Thyroid gland (tissue), 4 donors: ENCODE data around the gene PRKRIP1. TPM values are rescaled to one million over a fixed set of nuclear protein-coding genes. Genes with fewer than 3 reads are reported as not detected.
"Not testable (repeated sequence)": the region's sequence is repeated elsewhere in the genome, so short reads cannot be mapped to it uniquely, and the experiment has no call there.

ENCODE experiments used
- DNase-seq, 2 donors: peaks; one replicate each; pipeline ENCODE4 v3.0.0-alpha.2; 2019
- H3K27ac ChIP-seq, 3 donors: fragments of 200-600 bp; sonication (generic); 1 replicate in 2 of 3; 2 replicates in 1 of 3; pipeline ENCODE4 v1.5.1; 2016 to 2019; ENCODE audit warnings: mild to moderate bottlenecking in 1 of 3, moderate library complexity in 1 of 3
- H3K27me3 ChIP-seq: fragments of 200-600 bp; sonication (generic); one replicate; pipeline ENCODE4 v1.5.1; 2019
- H3K36me3 ChIP-seq, 2 donors: fragments of 200-600 bp; sonication (generic); one replicate each; pipeline ENCODE4 v1.5.1; 2016 to 2019
- H3K4me1 ChIP-seq, 2 donors: fragments of 200-600 bp; sonication (generic); one replicate each; pipeline ENCODE4 v1.5.1; 2017 to 2019
- H3K4me3 ChIP-seq, 3 donors: fragments of 200-600 bp; sonication (generic); replicated peaks in 1 of 3; 1 replicate in 2 of 3; 2 replicates in 1 of 3; pipeline ENCODE4 v1.5.1; 2016; ENCODE audit warnings: mild to moderate bottlenecking in 1 of 3
- H3K9me3 ChIP-seq: fragments of 200-600 bp; sonication (generic); one replicate; pipeline ENCODE4 v1.5.1; 2017
- POLR2A ChIP-seq, 2 donors: fragments of 450-650 bp; IDR thresholded peaks; one replicate each; pipeline ENCODE4 v1.6.1; 2017; ENCODE audit warnings: antibody characterized with exemption in 2 of 2, mild to moderate bottlenecking in 2 of 2, moderate library complexity in 1 of 2
- WGBS, 2 donors: methylation state at CpG; one replicate each; pipeline ENCODE4 v1.1.5; 2017; 5-methylcytosine and 5-hydroxymethylcytosine counted together
- intact Hi-C: fragments of 100-400 bp; cut with DNase I; formaldehyde crosslinking; loops from one replicate; pipeline ENCODE4 v1.15.1; 2023
- total RNA-seq, 4 donors: library from RNA; depleted of rRNA; stranded (reverse); fragments of >200 nt; gene quantifications; one replicate each; pipeline ENCODE4 v1.2.3, GENCODE V29; 2016
- TF ChIP-seq, protein P1 (sequence below), 6 experiments: fragments of 200-600 bp in 3 of 6; fragments of 450-650 bp in 3 of 6; sonication (generic) in 3 of 6; IDR thresholded peaks; one replicate each; pipeline ENCODE4 v1.5.1; 2016 to 2019; ENCODE audit warnings: antibody characterized with exemption in 6 of 6, mild to moderate bottlenecking in 2 of 6, inconsistent platforms in 1 of 6, moderate library complexity in 1 of 6

Gene PRKRIP1
- total RNA-seq = 10 to 100 TPM; 31.8 to 43.7 (median 37.7) TPM

- intact Hi-C loops = loop anchor here (10.0 kb wide), 1 partner anchor 851 kb away; no protein-coding TSS in a partner anchor
- DNase-seq = peak; percentile 89 to 91
- Histone ChIP-seq H3K4me1 (peaks cover 6 to 7% of the 10 kb centered on the region in 2 donors), H3K27ac (peak within 1 kb of the TSS; percentile 77 to 86 (median 78)), H3K27me3 (no peaks in the 10 kb centered on the region), H3K4me3 (peak within 1 kb of the TSS; percentile 49 to 85 (median 70)), H3K9me3 (no peaks in the 10 kb centered on the region), H3K36me3 (peaks cover 7 to 9% of the 10 kb centered on the region in 2 donors)
- 0% methylated on average over 19 to 49 of the region's 59 CpGs for WGBS, 2 donors
- peak in 1 of 2 donors; percentile 72 for TF ChIP-seq POLR2A (IDR thresholded peaks at IDR 0.05)
- TF ChIP-seq, protein P1, sequence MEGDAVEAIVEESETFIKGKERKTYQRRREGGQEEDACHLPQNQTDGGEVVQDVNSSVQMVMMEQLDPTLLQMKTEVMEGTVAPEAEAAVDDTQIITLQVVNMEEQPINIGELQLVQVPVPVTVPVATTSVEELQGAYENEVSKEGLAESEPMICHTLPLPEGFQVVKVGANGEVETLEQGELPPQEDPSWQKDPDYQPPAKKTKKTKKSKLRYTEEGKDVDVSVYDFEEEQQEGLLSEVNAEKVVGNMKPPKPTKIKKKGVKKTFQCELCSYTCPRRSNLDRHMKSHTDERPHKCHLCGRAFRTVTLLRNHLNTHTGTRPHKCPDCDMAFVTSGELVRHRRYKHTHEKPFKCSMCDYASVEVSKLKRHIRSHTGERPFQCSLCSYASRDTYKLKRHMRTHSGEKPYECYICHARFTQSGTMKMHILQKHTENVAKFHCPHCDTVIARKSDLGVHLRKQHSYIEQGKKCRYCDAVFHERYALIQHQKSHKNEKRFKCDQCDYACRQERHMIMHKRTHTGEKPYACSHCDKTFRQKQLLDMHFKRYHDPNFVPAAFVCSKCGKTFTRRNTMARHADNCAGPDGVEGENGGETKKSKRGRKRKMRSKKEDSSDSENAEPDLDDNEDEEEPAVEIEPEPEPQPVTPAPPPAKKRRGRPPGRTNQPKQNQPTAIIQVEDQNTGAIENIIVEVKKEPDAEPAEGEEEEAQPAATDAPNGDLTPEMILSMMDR (IDR thresholded peaks at IDR 0.05) = no peak
Measured at GRCh38 chr7:102395873-102396709, at the start of gene PRKRIP1. TSS of gene PRKRIP1 (plus strand) at chr7:102396363. CDS start at chr7:102396412, 49 bp downstream.

DNA sequence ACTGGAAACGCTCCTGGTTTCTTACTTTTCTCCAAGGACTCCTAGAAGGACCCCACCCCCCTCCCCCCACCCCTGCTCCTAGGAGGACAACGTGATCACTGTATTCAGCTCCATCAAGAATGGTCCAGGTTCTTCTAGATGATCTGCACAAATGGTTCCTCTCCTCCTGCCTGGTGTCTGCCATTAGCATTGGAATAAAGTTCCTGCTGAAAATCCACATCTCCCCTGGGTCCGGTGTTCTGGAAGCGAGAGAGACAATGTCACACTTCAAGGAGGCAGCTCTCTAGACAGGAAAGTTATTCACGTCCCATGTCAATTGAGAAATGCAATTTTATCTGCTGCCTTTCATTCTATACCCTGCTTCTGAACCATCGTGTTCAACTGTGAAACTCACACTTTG is 49.2 kb upstream of the PRKRIP1 start:
- H3K27ac ChIP-seq, H3K36me3 ChIP-seq, H3K27me3 ChIP-seq, H3K4me3 ChIP-seq, H3K4me1 ChIP-seq, intact Hi-C loops, DNase-seq, H3K9me3 ChIP-seq: not testable (repeated sequence)
- 70 to 96% methylated on average over 3 to 4 of the region's 6 CpGs for WGBS, 2 donors

- H3K9me3 ChIP-seq, H3K27me3 ChIP-seq, H3K4me3 ChIP-seq, H3K36me3 ChIP-seq, H3K27ac ChIP-seq, H3K4me1 ChIP-seq, DNase-seq, intact Hi-C loops: not testable (repeated sequence)
- no CpG with 5 or more reads among the region's 6 CpGs for WGBS, 2 donors
Measured at GRCh38 chr7:102356344-102356743, 39.8 kb upstream of the PRKRIP1 start, which contains the start of gene SPDYE6. TSS of gene SPDYE6 (minus strand) at chr7:102356444. CDS start at chr7:102356023, 421 bp downstream.

DNA sequence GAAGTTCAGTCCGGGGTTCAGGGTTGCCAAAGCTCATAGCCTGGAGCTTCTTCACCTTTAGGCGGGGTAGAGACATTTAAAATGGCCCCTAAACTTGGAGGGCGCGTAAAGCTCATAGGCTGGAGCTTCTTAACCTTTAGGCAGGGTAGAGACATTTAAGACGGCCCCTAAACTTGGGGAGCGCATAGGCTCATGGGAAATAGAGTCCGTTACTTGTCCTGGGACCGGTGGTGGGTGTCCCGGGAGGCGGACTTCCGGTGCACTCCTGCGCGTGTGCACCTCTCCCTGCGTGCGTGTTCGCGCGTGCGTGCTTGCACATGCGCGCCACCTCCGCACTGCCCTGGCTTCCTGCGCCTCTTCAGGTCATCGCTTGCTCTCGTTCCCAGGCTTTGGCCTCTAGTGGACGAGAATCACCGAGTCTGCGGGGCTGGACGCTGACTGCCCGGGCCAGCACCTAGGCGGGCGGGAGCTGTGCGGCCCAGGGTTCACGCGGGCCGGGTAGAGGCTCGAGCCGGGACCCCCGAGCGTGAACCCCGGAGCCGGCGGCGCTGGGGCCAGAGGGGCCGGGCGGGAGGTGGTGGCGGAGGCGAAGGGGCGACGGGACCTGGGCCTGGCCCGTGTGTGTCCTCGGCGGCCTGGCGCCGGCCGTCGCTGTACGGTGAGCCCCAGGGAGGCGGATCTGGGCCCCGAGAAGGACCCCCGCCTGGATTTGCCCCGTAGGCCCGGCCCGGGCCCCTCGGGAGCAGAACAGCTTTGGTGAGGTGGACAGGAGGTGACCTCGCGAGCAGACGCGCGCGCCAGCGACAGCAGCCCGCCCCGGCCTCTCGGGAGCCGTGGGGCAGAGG is 32.4 kb upstream of the PRKRIP1 start:
- TF ChIP-seq, protein P1 (IDR thresholded peaks at IDR 0.05) = peak in 3 of 6 experiments; percentile 30 to 45 (median 39)
- peak in 1 of 2 donors; percentile 88 for TF ChIP-seq POLR2A (IDR thresholded peaks at IDR 0.05)
- H3K27me3 ChIP-seq, H3K4me1 ChIP-seq, H3K36me3 ChIP-seq, intact Hi-C loops, H3K9me3 ChIP-seq: not testable (repeated sequence)
- peak; percentile 97 for DNase-seq
- H3K4me3 ChIP-seq = peak overlapping the region; percentile 2 to 83 (median 68)
- H3K27ac ChIP-seq = peak overlapping the region; percentile 90 to 93 (median 91)
- 0% methylated on average over 4 to 6 of the region's 76 CpGs for WGBS, 2 donors

GRCh38 chr7:102364394-102364886 is 31.7 kb upstream of the PRKRIP1 start:
- H3K27me3 ChIP-seq, H3K36me3 ChIP-seq, DNase-seq, H3K9me3 ChIP-seq, H3K4me1 ChIP-seq, intact Hi-C loops: not testable (repeated sequence)
- peak overlapping the region; percentile 90 to 93 (median 91) for H3K27ac ChIP-seq
- peak overlapping the region; percentile 2 to 83 (median 68) for H3K4me3 ChIP-seq
- 0% methylated on average over 3 to 18 of the region's 20 CpGs for WGBS, 2 donors

GRCh38 chr7:102365390-102365789 is 30.8 kb upstream of the PRKRIP1 start:
- WGBS, 2 donors = 45 to 55% methylated on average over 7 of the region's 7 CpGs
- H3K4me3 ChIP-seq = not testable (repeated sequence)

GRCh38 chr7:102370038-102370437 is 26.1 kb upstream of the PRKRIP1 start:
- H3K27ac ChIP-seq, H3K9me3 ChIP-seq, DNase-seq, H3K27me3 ChIP-seq, H3K4me1 ChIP-seq, H3K4me3 ChIP-seq, H3K36me3 ChIP-seq, intact Hi-C loops: not testable (repeated sequence)

More at GRCh38 chr7:102365390-102365789, 30.8 kb upstream of the PRKRIP1 start:
- intact Hi-C loops, H3K27ac ChIP-seq, DNase-seq, H3K9me3 ChIP-seq, H3K4me1 ChIP-seq, H3K27me3 ChIP-seq, H3K36me3 ChIP-seq: not testable (repeated sequence)

DNA sequence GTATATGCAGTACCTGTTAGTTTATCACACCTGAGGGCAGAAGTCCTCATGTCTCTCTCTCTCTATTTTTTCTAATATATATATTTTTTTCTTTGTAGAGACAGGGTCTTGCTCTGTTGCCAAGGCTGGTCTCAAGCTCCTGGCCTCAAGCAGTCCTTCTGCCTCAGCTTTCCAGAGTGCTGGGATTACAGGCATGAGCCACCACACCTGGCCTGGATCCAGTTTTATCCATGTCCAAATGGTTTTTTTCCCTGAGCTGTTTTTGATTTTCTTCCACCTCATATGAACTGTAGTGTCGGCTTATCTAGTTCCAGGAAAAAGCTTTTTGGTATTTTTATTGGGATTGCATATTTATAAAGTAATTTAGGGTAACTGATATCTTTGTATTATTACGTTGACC is 23.4 kb upstream of the PRKRIP1 start:
- H3K27ac ChIP-seq, intact Hi-C loops, DNase-seq, H3K4me3 ChIP-seq, H3K4me1 ChIP-seq, H3K9me3 ChIP-seq, H3K36me3 ChIP-seq, H3K27me3 ChIP-seq: not testable (repeated sequence)
- WGBS, 2 donors = 81 to 83% methylated on average over 2 of the region's 2 CpGs
